Upper lobe of left lung (tissue), 6 donors: Measurements from ENCODE around the gene ADAMTS3. TPM values are rescaled to one million over a fixed set of nuclear protein-coding genes. Genes with fewer than 3 reads are reported as not detected.

Experiments
- ATAC-seq, 2 donors: fragments of 200-7000 bp; cut with Tn5 transposase; one replicate each; pipeline ENCODE4 v1.9.1; 2022; ENCODE audit warnings: mild to moderate bottlenecking in 2 of 2, moderate library complexity in 2 of 2; ENCODE audit not compliant: low FRiP score in 2 of 2
- DNase-seq, 2 donors: peaks; one replicate each; pipeline ENCODE4 v3.0.0-alpha.2; 2019 to 2020
- H3K27ac ChIP-seq, 4 donors: fragments of 200-600 bp; sonication (generic); one replicate each; pipeline ENCODE4 v1.5.1; 2016 to 2019
- H3K27me3 ChIP-seq, 4 donors: fragments of 200-600 bp; sonication (generic); one replicate each; pipeline ENCODE4 v1.5.1; 2017 to 2019
- H3K36me3 ChIP-seq, 4 donors: fragments of 200-600 bp; sonication (generic); one replicate each; pipeline ENCODE4 v1.5.1; 2016 to 2019
- H3K4me1 ChIP-seq, 4 donors: fragments of 200-600 bp; sonication (generic); one replicate each; pipeline ENCODE4 v1.5.1; 2018 to 2019
- H3K4me3 ChIP-seq, 4 donors: fragments of 200-600 bp; sonication (generic); one replicate each; pipeline ENCODE4 v1.5.1; 2017 to 2019; ENCODE audit warnings: mild to moderate bottlenecking in 2 of 4, moderate library complexity in 1 of 4
- H3K9me3 ChIP-seq, 4 donors: fragments of 200-600 bp; sonication (generic); one replicate each; pipeline ENCODE4 v1.5.1; 2018 to 2019
- CTCF ChIP-seq, 6 experiments: fragments of 450-650 bp in 4 of 6; fragments of 200-600 bp in 2 of 6; sonication (generic) in 2 of 6; IDR thresholded peaks; one replicate each; pipeline ENCODE4 v1.5.1; 2016 to 2019; ENCODE audit warnings: antibody characterized with exemption in 6 of 6
- EP300 ChIP-seq, 4 donors: sonication (generic); formaldehyde crosslinking; IDR thresholded peaks; one replicate each; pipeline ENCODE4 v1.5.1; 2017; ENCODE audit warnings: antibody characterized with exemption in 4 of 4, control low read depth in 2 of 4
- POLR2A ChIP-seq, 4 donors: fragments of 450-650 bp; IDR thresholded peaks; one replicate each; pipeline ENCODE4 v1.5.1; 2016 to 2017; ENCODE audit warnings: antibody characterized with exemption in 4 of 4, mild to moderate bottlenecking in 2 of 4
- POLR2AphosphoS5 ChIP-seq, 2 donors: sonication (generic); formaldehyde crosslinking; IDR thresholded peaks; one replicate each; pipeline ENCODE4 v1.5.1; 2017; ENCODE audit warnings: antibody characterized with exemption in 2 of 2
- WGBS, 2 donors: methylation state at CpG; one replicate each; pipeline ENCODE4 v1.1.5; 2017 to 2018; 5-methylcytosine and 5-hydroxymethylcytosine counted together
- total RNA-seq, 6 donors: library from RNA; depleted of rRNA in 4 of 6; stranded (reverse); fragments of >200 nt in 4 of 6; gene quantifications; one replicate each; pipeline versions ENCODE4 v1.1.0 to v1.2.1, GENCODE V29; 2016 to 2021
- donor health status: DM: no; HTN: no; CAD: no; lungs with moderate emphysema.
- donor health status: DM: no; HTN: yes; CAD: no; lungs with severe emphysema.

ADAMTS3 gene
- total RNA-seq, 6 donors from 2014 or later, result 1.0 to 5.2 (median 2.3) TPM

GRCh38 chr4:72602396-72603376, 33.7 kb upstream of the ADAMTS3 start:
- H3K9me3 ChIP-seq, result peaks cover 0 to 9% (median 3%) of the 10 kb centered on the region in 4 donors
- no peak overlapping the region for H3K27ac ChIP-seq
- H3K4me1 ChIP-seq, result no peaks in the 10 kb centered on the region
- WGBS, 2 donors, result 76 to 80% methylated on average over 3 of the region's 3 CpGs
- no peaks in the 10 kb centered on the region for H3K36me3 ChIP-seq
- ATAC-seq (no peak), DNase-seq (no peak)
- H3K27me3 ChIP-seq, result no peaks in the 10 kb centered on the region
- TF ChIP-seq POLR2AphosphoS5 (IDR thresholded peaks at IDR 0.05), result no peak
- TF ChIP-seq POLR2A (IDR thresholded peaks at IDR 0.05), result no peak
- TF ChIP-seq CTCF (IDR thresholded peaks at IDR 0.05), result no peak
- no peak for TF ChIP-seq EP300 (IDR thresholded peaks at IDR 0.05)
- H3K4me3 ChIP-seq, result no peak overlapping the region

GRCh38 chr4:72591547-72592454, 22.8 kb upstream of the ADAMTS3 start:
- ATAC-seq, result no peak
- TF ChIP-seq POLR2AphosphoS5 (IDR thresholded peaks at IDR 0.05) (no peak), POLR2A (IDR thresholded peaks at IDR 0.05) (no peak), CTCF (IDR thresholded peaks at IDR 0.05) (no peak), EP300 (IDR thresholded peaks at IDR 0.05) (no peak)
- no peak for DNase-seq
- Histone ChIP-seq H3K4me1 (no peaks in the 10 kb centered on the region), H3K9me3 (no peaks in the 10 kb centered on the region), H3K4me3 (no peak overlapping the region), H3K36me3 (no peaks in the 10 kb centered on the region), H3K27ac (no peak overlapping the region), H3K27me3 (no peaks in the 10 kb centered on the region)
- 74 to 75% methylated on average over 11 of the region's 11 CpGs for WGBS, 2 donors

- H3K9me3 ChIP-seq, result no peaks in the 10 kb centered on the region
Measured at GRCh38 chr4:72587334-72587733, 18.3 kb upstream of the ADAMTS3 start.

GRCh38 chr4:72582853-72583252, 13.8 kb upstream of the ADAMTS3 start:
- H3K27me3 ChIP-seq, result no peaks in the 10 kb centered on the region
- no peak for DNase-seq

More at GRCh38 chr4:72587334-72587733, 18.3 kb upstream of the ADAMTS3 start:
- H3K36me3 ChIP-seq, result no peaks in the 10 kb centered on the region
- ATAC-seq (no peak), DNase-seq (no peak)
- 75 to 84% methylated on average over 2 of the region's 2 CpGs for WGBS, 2 donors
- TF ChIP-seq POLR2AphosphoS5 (IDR thresholded peaks at IDR 0.05), result no peak
- H3K4me1 ChIP-seq, result no peaks in the 10 kb centered on the region
- no peak overlapping the region for H3K27ac ChIP-seq
- H3K4me3 ChIP-seq, result no peak overlapping the region
- H3K27me3 ChIP-seq, result no peaks in the 10 kb centered on the region

More at GRCh38 chr4:72582853-72583252, 13.8 kb upstream of the ADAMTS3 start:
- no peak for TF ChIP-seq POLR2AphosphoS5 (IDR thresholded peaks at IDR 0.05)
- TF ChIP-seq CTCF (IDR thresholded peaks at IDR 0.05), result no peak
- TF ChIP-seq POLR2A (IDR thresholded peaks at IDR 0.05), result no peak
- no peak for TF ChIP-seq EP300 (IDR thresholded peaks at IDR 0.05)
- Histone ChIP-seq H3K4me3 (no peak overlapping the region), H3K36me3 (no peaks in the 10 kb centered on the region), H3K9me3 (no peaks in the 10 kb centered on the region), H3K4me1 (no peaks in the 10 kb centered on the region), H3K27ac (no peak overlapping the region)
- 0% methylated on average over 2 of the region's 2 CpGs for WGBS, 2 donors
- ATAC-seq, result no peak
